Nephron (organoid): ENCODE results near the gene ANKLE1.
"Not testable (repeated sequence)": the region's sequence is repeated elsewhere in the genome, so short reads cannot be mapped to it uniquely, and the experiment has no call there.

Experiments
- H3K27ac Mint-ChIP-seq, 3 experiments: 2 replicates each; pipeline ENCODE4 v1.8.0; 2020; ENCODE audit warnings: mixed read lengths in 3 of 3, mild to moderate bottlenecking in 2 of 3, moderate library complexity in 1 of 3
- H3K27me3 Mint-ChIP-seq: 2 replicates; pipeline ENCODE4 v1.8.0; 2021; ENCODE audit warnings: low read depth, mild to moderate bottlenecking, moderate library complexity, mixed read lengths
- H3K36me3 Mint-ChIP-seq: 2 replicates; pipeline ENCODE4 v1.8.0; 2020; ENCODE audit warnings: low read depth, mixed read lengths
- H3K4me1 Mint-ChIP-seq: 2 replicates; pipeline ENCODE4 v1.8.0; 2020; ENCODE audit warnings: mixed read lengths
- H3K4me3 Mint-ChIP-seq, 3 experiments: 2 replicates each; pipeline ENCODE4 v1.8.0; 2020; ENCODE audit warnings: mild to moderate bottlenecking in 3 of 3, mixed read lengths in 3 of 3, moderate library complexity in 2 of 3
- H3K9me3 Mint-ChIP-seq: 2 replicates; pipeline ENCODE4 v1.8.0; 2020; ENCODE audit warnings: mixed read lengths
- CTCF ChIP-seq, 3 experiments: fragments of 200-600 bp; sonication (generic); IDR thresholded peaks; one replicate each; pipeline ENCODE4 v1.5.0; 2021; ENCODE audit warnings: antibody characterized with exemption in 3 of 3; ENCODE audit not compliant: unreplicated experiment in 3 of 3

Gene ANKLE1

GRCh38 chr19:17293605-17294004 lies 11.9 kb downstream of the ANKLE1 start:
- Mint-ChIP-seq H3K36me3 (peaks cover 18% of the 10 kb centered on the region), H3K27ac (no peak overlapping the region), H3K4me3 (no peak overlapping the region), H3K9me3 (no peaks in the 10 kb centered on the region), H3K4me1 (no peaks in the 10 kb centered on the region), H3K27me3 (no peaks in the 10 kb centered on the region)
- no peak for TF ChIP-seq CTCF (IDR thresholded peaks at IDR 0.05; ENCODE audit: unreplicated experiment in 3 of 3)

DNA sequence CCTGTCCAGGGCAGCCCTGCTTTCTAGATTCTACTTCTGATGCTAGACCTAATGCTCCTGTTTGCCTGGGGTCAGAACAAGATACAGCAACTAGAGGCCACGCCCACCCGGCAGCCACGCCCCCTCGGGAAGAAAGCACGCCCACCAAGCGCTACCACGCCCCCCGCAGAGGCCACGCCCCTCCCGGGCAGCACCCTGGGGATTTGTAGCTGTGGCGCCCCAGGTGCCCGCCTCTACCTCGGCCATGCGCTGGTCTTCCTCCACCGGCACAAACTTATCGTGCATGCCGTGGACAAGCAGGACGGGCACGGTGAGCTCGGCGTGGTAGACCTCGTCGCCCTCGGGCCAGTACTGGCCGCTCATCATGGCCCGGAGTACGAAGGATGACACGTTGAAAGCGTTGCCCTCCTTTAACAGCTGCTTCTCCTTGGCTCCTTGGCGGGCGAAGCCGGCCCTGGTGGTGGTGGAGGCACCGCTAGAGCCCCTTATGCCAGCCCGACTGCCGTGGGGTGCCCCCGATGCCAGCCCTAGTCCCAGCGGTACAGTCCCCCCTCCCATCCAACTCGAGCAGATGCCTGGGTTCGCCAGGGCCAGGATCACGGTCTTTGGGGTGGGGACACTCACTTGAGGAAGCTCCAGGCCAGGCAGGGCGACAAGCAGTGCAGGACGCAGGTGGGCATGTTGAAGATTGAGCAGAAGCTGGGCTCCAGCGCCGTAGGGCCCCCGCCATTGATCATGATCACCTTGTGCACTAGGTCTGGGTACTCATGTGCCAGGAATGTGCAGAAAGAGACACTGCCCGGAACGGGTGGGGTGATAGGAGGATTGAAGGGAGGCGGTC lies 12.6 kb downstream of the ANKLE1 start:
- Mint-ChIP-seq H3K9me3 (no peaks in the 10 kb centered on the region), H3K36me3 (peaks cover 22% of the 10 kb centered on the region), H3K4me1 (no peaks in the 10 kb centered on the region), H3K27me3 (no peaks in the 10 kb centered on the region), H3K27ac (no peak overlapping the region), H3K4me3 (no peak overlapping the region)
- TF ChIP-seq CTCF (IDR thresholded peaks at IDR 0.05; ENCODE audit: unreplicated experiment in 3 of 3) = no peak

- not testable (repeated sequence) for H3K4me1 Mint-ChIP-seq, H3K27me3 Mint-ChIP-seq, H3K27ac Mint-ChIP-seq, H3K4me3 Mint-ChIP-seq, H3K9me3 Mint-ChIP-seq
- peaks cover 22% of the 10 kb centered on the region for H3K36me3 Mint-ChIP-seq
Measured at GRCh38 chr19:17295551-17295950, 13.8 kb downstream of the ANKLE1 start.

DNA sequence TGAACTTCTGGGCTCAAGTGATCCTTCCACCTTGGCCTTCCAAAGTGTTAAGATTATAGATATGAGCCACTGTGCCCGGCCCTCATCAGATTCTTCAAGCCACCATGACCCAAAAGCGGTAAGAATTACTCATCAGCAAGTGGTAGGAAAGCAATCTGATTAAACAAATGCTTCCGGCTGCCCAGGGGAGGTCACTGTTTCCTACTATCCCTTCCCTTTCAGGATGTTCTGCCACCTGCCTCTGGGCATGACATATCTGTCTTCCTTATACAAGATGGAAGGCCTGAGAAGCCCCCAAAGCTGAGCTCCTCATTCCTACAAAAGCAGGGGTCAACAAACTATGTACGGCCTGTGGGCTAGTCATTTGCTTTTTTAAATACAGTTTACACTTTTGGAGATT lies 14.6 kb downstream of the ANKLE1 start:
- H3K27ac Mint-ChIP-seq = no peak overlapping the region
- H3K36me3 Mint-ChIP-seq = peaks cover 22% of the 10 kb centered on the region
- no peak for TF ChIP-seq CTCF (IDR thresholded peaks at IDR 0.05; ENCODE audit: unreplicated experiment in 3 of 3)
- H3K9me3 Mint-ChIP-seq = no peaks in the 10 kb centered on the region
- H3K4me1 Mint-ChIP-seq = no peaks in the 10 kb centered on the region
- H3K27me3 Mint-ChIP-seq = no peaks in the 10 kb centered on the region
- no peak overlapping the region for H3K4me3 Mint-ChIP-seq

GRCh38 chr19:17296976-17297375 lies 15.3 kb downstream of the ANKLE1 start:
- H3K9me3 Mint-ChIP-seq = no peaks in the 10 kb centered on the region
- TF ChIP-seq CTCF (IDR thresholded peaks at IDR 0.05; ENCODE audit: unreplicated experiment in 3 of 3) = no peak
- peaks cover 23% of the 10 kb centered on the region for H3K36me3 Mint-ChIP-seq
- H3K27ac Mint-ChIP-seq = no peak overlapping the region
- H3K27me3 Mint-ChIP-seq = no peaks in the 10 kb centered on the region
- peaks cover 1% of the 10 kb centered on the region for H3K4me1 Mint-ChIP-seq
- no peak overlapping the region for H3K4me3 Mint-ChIP-seq

DNA sequence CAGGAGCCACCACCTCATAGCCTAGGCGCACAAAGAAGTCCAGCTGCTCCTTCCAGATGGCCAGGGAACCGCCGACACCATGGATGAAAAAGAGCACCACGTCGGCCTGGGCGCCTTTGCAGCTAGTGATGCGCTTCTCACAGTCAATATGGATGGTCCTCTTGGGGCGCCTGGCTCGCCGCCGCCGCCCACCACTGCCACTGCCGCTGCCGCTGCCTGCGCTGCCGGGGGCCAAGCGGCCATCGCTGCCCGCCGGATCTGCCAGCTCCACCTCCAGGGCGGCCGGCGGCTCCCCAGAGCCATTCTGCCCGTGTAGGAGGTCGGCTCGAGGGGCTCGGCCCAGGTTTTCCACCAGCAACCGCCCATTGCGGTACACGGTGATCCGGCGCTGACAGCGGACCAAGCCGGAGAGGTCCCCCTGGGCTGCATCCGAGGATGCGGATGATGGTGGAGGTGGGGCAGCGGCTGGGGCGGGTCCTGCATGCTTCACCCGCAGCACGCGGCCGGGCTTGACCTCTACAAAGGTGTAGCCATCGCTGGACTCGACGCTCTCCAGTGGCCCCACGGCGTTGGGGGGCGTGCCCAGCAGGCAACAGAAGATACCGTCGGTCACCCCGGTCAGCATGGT lies 19.4 kb downstream of the ANKLE1 start:
- peaks cover 22% of the 10 kb centered on the region for H3K36me3 Mint-ChIP-seq
- no peak overlapping the region for H3K27ac Mint-ChIP-seq
- no peaks in the 10 kb centered on the region for H3K9me3 Mint-ChIP-seq

More for the DNA sequence above, 19.4 kb downstream of the ANKLE1 start:
- Mint-ChIP-seq H3K27me3 (no peaks in the 10 kb centered on the region), H3K4me3 (peak overlapping the region; percentile 77 to 83 (median 80)), H3K4me1 (peaks cover 32% of the 10 kb centered on the region)
- no peak for TF ChIP-seq CTCF (IDR thresholded peaks at IDR 0.05; ENCODE audit: unreplicated experiment in 3 of 3)
